GM12865 (cell line): ENCODE measurements around the gene EMX1.

Experiments
- DNase-seq: peaks from one replicate; pipeline ENCODE4 v3.0.0; 2010; ENCODE audit warnings: low read depth
- H3K4me3 ChIP-seq: 2 replicates; pipeline ENCODE4 v1.5.1; 2011; ENCODE audit warnings: mild to moderate bottlenecking, low read depth, low read length, control low read depth
- CTCF ChIP-seq: IDR thresholded peaks from 2 replicates; pipeline ENCODE4 v1.5.1; 2011; ENCODE audit warnings: low read length, control low read depth, low read depth, inconsistent platforms; ENCODE audit not compliant: insufficient read depth; ENCODE audit errors: missing control alignments

EMX1 gene

GRCh38 chr2:72914589-72915319 is 2.6 kb upstream of the EMX1 start:
- no peak for TF ChIP-seq CTCF
- no peak for DNase-seq
- H3K4me3 ChIP-seq: no peak overlapping the region; the same call in 1 of the 2 replicates

- H3K4me3 ChIP-seq: peak overlapping the region; percentile 59
- no peak for DNase-seq
- no peak for TF ChIP-seq CTCF
Measured at GRCh38 chr2:72915320-72915906, 1.9 kb upstream of the EMX1 start.

GRCh38 chr2:72915907-72916742 is 1.2 kb upstream of the EMX1 start:
- DNase-seq: peak; percentile 89
- peak overlapping the region; percentile 59 for H3K4me3 ChIP-seq
- TF ChIP-seq CTCF: no peak

- DNase-seq: no peak
- TF ChIP-seq CTCF: no peak
- peak overlapping the region; percentile 59 for H3K4me3 ChIP-seq
Measured at GRCh38 chr2:72916743-72917137, 579 bp upstream of the EMX1 start.

GRCh38 chr2:72917877-72918553 is 696 bp downstream of the EMX1 start:
- no peak for TF ChIP-seq CTCF
- peak overlapping the region; percentile 28 for H3K4me3 ChIP-seq
- DNase-seq: no peak

GRCh38 chr2:72919414-72920317 is 2.3 kb downstream of the EMX1 start:
- TF ChIP-seq CTCF: no peak
- DNase-seq: peak; percentile 30
- H3K4me3 ChIP-seq: no peak overlapping the region; the same call in 1 of the 2 replicates
